Measurements from ENCODE around the gene TSC22D2.

DNA sequence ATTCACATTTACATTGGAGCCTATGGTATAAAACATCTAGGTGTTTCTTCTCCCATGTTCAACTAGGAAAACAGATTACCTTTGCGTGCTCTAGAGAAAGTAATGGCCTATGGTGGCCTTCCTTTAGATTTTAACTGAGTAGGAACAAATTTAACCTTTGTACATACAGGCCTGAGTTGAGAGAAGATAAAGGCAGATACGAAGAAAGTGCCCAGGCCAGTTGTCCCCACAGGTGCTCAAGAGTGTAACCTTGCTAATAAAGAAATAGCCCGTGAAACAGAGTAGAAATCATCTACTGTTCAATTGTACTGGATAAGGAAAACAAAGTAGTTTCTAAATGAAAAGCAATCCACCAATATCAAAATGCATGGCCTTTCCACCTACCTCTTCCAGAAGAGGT is 6.8 kb upstream of the TSC22D2 start:
- TF ChIP-seq, protein P1, sequence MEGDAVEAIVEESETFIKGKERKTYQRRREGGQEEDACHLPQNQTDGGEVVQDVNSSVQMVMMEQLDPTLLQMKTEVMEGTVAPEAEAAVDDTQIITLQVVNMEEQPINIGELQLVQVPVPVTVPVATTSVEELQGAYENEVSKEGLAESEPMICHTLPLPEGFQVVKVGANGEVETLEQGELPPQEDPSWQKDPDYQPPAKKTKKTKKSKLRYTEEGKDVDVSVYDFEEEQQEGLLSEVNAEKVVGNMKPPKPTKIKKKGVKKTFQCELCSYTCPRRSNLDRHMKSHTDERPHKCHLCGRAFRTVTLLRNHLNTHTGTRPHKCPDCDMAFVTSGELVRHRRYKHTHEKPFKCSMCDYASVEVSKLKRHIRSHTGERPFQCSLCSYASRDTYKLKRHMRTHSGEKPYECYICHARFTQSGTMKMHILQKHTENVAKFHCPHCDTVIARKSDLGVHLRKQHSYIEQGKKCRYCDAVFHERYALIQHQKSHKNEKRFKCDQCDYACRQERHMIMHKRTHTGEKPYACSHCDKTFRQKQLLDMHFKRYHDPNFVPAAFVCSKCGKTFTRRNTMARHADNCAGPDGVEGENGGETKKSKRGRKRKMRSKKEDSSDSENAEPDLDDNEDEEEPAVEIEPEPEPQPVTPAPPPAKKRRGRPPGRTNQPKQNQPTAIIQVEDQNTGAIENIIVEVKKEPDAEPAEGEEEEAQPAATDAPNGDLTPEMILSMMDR (IDR thresholded peaks at IDR 0.05), result no peak
- TF ChIP-seq POLR2A (IDR thresholded peaks at IDR 0.05), result no peak
